GM23338 (cell line): ENCODE measurements around the gene PTPRE. TPM values are rescaled to one million over a fixed set of nuclear protein-coding genes. Genes with fewer than 3 reads are reported as not detected.

Experiments used
- ATAC-seq: fragments of 200-7000 bp; cut with Tn5 transposase; 3 replicates; pipeline ENCODE4 v1.9.1; 2020
- DNase-seq: peaks from one replicate; pipeline ENCODE4 v3.0.0-alpha.2; 2015; ENCODE audit warnings: low spot score
- H2AFZ ChIP-seq: fragments of 200-600 bp; sonication (generic); 2 replicates; pipeline ENCODE4 v1.8.0; 2016; ENCODE audit warnings: antibody characterized with exemption, mild to moderate bottlenecking, moderate library complexity
- H3F3A ChIP-seq: fragments of 200-600 bp; sonication (generic); replicated peaks from 2 replicates; pipeline ENCODE4 v1.8.0; 2017; ENCODE audit warnings: antibody characterized with exemption, mixed run types, low read depth
- H3K27ac ChIP-seq: fragments of 200-600 bp; sonication (generic); 2 replicates; pipeline ENCODE4 v1.6.1; 2016; ENCODE audit warnings: low read depth
- H3K27me3 ChIP-seq: fragments of 200-600 bp; sonication (generic); 2 replicates; pipeline ENCODE4 v1.8.0; 2016; ENCODE audit warnings: mild to moderate bottlenecking, mixed run types, moderate library complexity; ENCODE audit not compliant: insufficient read depth
- H3K36me3 ChIP-seq: fragments of 200-600 bp; sonication (generic); 2 replicates; pipeline ENCODE4 v1.8.0; 2016; ENCODE audit warnings: mild to moderate bottlenecking; ENCODE audit not compliant: insufficient read depth
- H3K4me1 ChIP-seq: fragments of 200-600 bp; sonication (generic); 2 replicates; pipeline ENCODE4 v1.8.0; 2016; ENCODE audit warnings: mild to moderate bottlenecking, moderate library complexity; ENCODE audit not compliant: insufficient read depth
- H3K4me2 ChIP-seq: fragments of 200-600 bp; sonication (generic); 2 replicates; pipeline ENCODE4 v1.7.1; 2017; ENCODE audit warnings: mixed run types
- H3K4me3 ChIP-seq: fragments of 200-600 bp; sonication (generic); 2 replicates; pipeline ENCODE4 v1.6.1; 2016; ENCODE audit warnings: mixed run types
- H3K79me2 ChIP-seq: fragments of 200-600 bp; sonication (generic); replicated peaks from 2 replicates; pipeline ENCODE4 v1.8.0; 2017; ENCODE audit warnings: mild to moderate bottlenecking; ENCODE audit not compliant: insufficient read depth
- H3K9me2 ChIP-seq: fragments of 200-600 bp; sonication (generic); 2 replicates; pipeline ENCODE4 v1.8.0; 2017; ENCODE audit not compliant: insufficient read depth
- H4K20me1 ChIP-seq: fragments of 200-600 bp; sonication (generic); replicated peaks from 2 replicates; pipeline ENCODE4 v1.8.0; 2017; ENCODE audit warnings: mild to moderate bottlenecking; ENCODE audit not compliant: insufficient read depth
- H3K27ac Mint-ChIP-seq: 2 replicates; pipeline ENCODE4 v1.8.0; 2020; ENCODE audit warnings: inconsistent platforms, mild to moderate bottlenecking, moderate library complexity, mixed read lengths
- H3K27me3 Mint-ChIP-seq: 3 replicates; pipeline ENCODE4 v1.8.0; 2022; ENCODE audit warnings: low read depth, mild to moderate bottlenecking, moderate library complexity, mixed read lengths, inconsistent platforms; ENCODE audit not compliant: insufficient read depth, poor library complexity
- H3K36me3 Mint-ChIP-seq: 3 replicates; pipeline ENCODE4 v1.8.0; 2021; ENCODE audit warnings: low read depth, mild to moderate bottlenecking, inconsistent platforms, moderate library complexity, mixed read lengths
- H3K4me1 Mint-ChIP-seq: 3 replicates; pipeline ENCODE4 v1.8.0; 2020; ENCODE audit warnings: mild to moderate bottlenecking, inconsistent platforms, mixed read lengths
- H3K4me3 Mint-ChIP-seq: 3 replicates; pipeline ENCODE4 v1.8.0; 2021; ENCODE audit warnings: moderate library complexity, mild to moderate bottlenecking, inconsistent platforms, mixed read lengths
- H3K9me3 Mint-ChIP-seq: 3 replicates; pipeline ENCODE4 v1.8.0; 2020; ENCODE audit warnings: moderate library complexity, mild to moderate bottlenecking, inconsistent platforms, mixed read lengths
- CREB1 ChIP-seq: fragments of 250-450 bp; sonication (Bioruptor Pico); IDR thresholded peaks from 2 replicates; pipeline ENCODE4 v1.5.0; 2020; ENCODE audit warnings: low read depth, mild to moderate bottlenecking, moderate library complexity
- ETS1 ChIP-seq: IDR thresholded peaks from 2 replicates; pipeline ENCODE4 v1.6.1; 2016; ENCODE audit warnings: antibody characterized with exemption
- EZH2 ChIP-seq: fragments of 200-600 bp; sonication (generic); IDR thresholded peaks from one replicate; pipeline ENCODE4 v1.8.0; 2017; ENCODE audit warnings: antibody characterized with exemption, mild to moderate bottlenecking, low read depth; ENCODE audit not compliant: unreplicated experiment
- EZH2phosphoT487 ChIP-seq: fragments of 200-600 bp; sonication (generic); IDR thresholded peaks from one replicate; pipeline ENCODE4 v1.8.1; 2018; ENCODE audit warnings: antibody characterized with exemption; ENCODE audit not compliant: unreplicated experiment
- JUNB ChIP-seq: IDR thresholded peaks from one replicate; pipeline ENCODE4 v1.6.1; 2016; ENCODE audit warnings: antibody characterized with exemption; ENCODE audit not compliant: unreplicated experiment
- NANOG ChIP-seq: IDR thresholded peaks from 2 replicates; pipeline ENCODE4 v1.6.1; 2016; ENCODE audit warnings: antibody characterized with exemption, borderline replicate concordance
- POLR2AphosphoS5 ChIP-seq: IDR thresholded peaks from 2 replicates; pipeline ENCODE4 v1.6.1; 2016; ENCODE audit warnings: antibody characterized with exemption, low read depth
- REST ChIP-seq: IDR thresholded peaks from one replicate; pipeline ENCODE4 v1.6.1; 2018; ENCODE audit warnings: antibody characterized with exemption; ENCODE audit not compliant: unreplicated experiment
- STAT1 ChIP-seq: IDR thresholded peaks from one replicate; pipeline ENCODE4 v1.6.1; 2016; ENCODE audit warnings: antibody characterized with exemption; ENCODE audit not compliant: unreplicated experiment
- ZNF331 ChIP-seq: fragments of 250-450 bp; sonication (Bioruptor Pico); IDR thresholded peaks from 2 replicates; pipeline ENCODE4 v1.5.0; 2020; ENCODE audit warnings: low read depth, mild to moderate bottlenecking, moderate library complexity
- ZNF462 ChIP-seq: fragments of 250-450 bp; sonication (Bioruptor Pico); IDR thresholded peaks from 2 replicates; pipeline ENCODE4 v1.5.0; 2020; ENCODE audit warnings: mild to moderate bottlenecking, moderate library complexity
- polyA plus RNA-seq: library from polyadenylated mRNA; unstranded; fragments of >200 nt; fragmentation: Nextera tagmentation; extraction: Ambion mirVana; gene quantifications from 2 replicates; pipeline ENCODE4 v1.2.1, GENCODE V29; 2016
- total RNA-seq: library from RNA; depleted of rRNA; stranded (reverse); fragments of >200 nt; shearing (Covaris generic); gene quantifications from 2 replicates; pipeline ENCODE4 v1.2.3, GENCODE V29; 2014

PTPRE gene
- total and polyA plus RNA-seq, 2 experiments from 2014 or later, result 0.34 to 0.42 TPM

- ATAC-seq, result no peak
- Mint-ChIP-seq H3K9me3 (no peaks in the 10 kb centered on the region; the same call in 2 of the 3 replicates), H3K27me3 (peaks cover 4% of the 10 kb centered on the region), H3K4me1 (peaks cover 5% of the 10 kb centered on the region; the same call in 2 of the 3 replicates), H3K36me3 (no peaks in the 10 kb centered on the region), H3K27ac (no peak overlapping the region), H3K4me3 (no peak overlapping the region)
- Histone ChIP-seq H3K4me1 (no peaks in the 10 kb centered on the region), H3K36me3 (no peaks in the 10 kb centered on the region), H3K79me2 (no peaks in the 10 kb centered on the region), H3F3A (no peaks in the 10 kb centered on the region), H4K20me1 (no peaks in the 10 kb centered on the region), H3K9me2 (no peaks in the 10 kb centered on the region), H3K27ac (no peak overlapping the region), H3K27me3 (no peaks in the 10 kb centered on the region), H2AFZ (no peak overlapping the region), H3K4me3 (no peak overlapping the region), H3K4me2 (no peak overlapping the region)
- no peak for TF ChIP-seq CREB1 (CRISPR knock-in tag)
- TF ChIP-seq ZNF462, result no peak
- no peak for TF ChIP-seq NANOG
- TF ChIP-seq EZH2phosphoT487, result no peak
- TF ChIP-seq STAT1, result no peak
- no peak for TF ChIP-seq POLR2AphosphoS5
- TF ChIP-seq REST, result no peak
- no peak for TF ChIP-seq EZH2
- TF ChIP-seq JUNB, result no peak
- no peak for TF ChIP-seq ETS1
- no peak for TF ChIP-seq ZNF331 (CRISPR knock-in tag)
- no peak for DNase-seq
These were observed 16.7 kb downstream of the PTPRE start for GRCh38 chr10:127923646-127924045.
